ENCODE data around the gene GHRH.

The GHRH gene

GRCh38 chr20:37290158-37290810, 28.7 kb upstream of the GHRH start:
- Histone ChIP-seq H3K4ac (ENCODE audit: low read depth in 1 of 2, low read length in 2 of 2) (peak overlapping the region in 1 of 2 experiments; percentile 97), H3K18ac (ENCODE audit: low read depth in 1 of 2, low read length in 2 of 2) (peak overlapping the region; percentile 95), H3K4me2 (ENCODE audit: low read length, poor library complexity, severe bottlenecking) (peak overlapping the region; percentile 68), H3K4me3 (ENCODE audit: insufficient read depth in 1 of 2, low read depth in 1 of 2, low read length in 2 of 2) (peak overlapping the region; percentile 96), H3K79me1 (replicated peaks; ENCODE audit: low read length, poor library complexity, severe bottlenecking) (peaks cover 4% of the 10 kb centered on the region), H2BK15ac (ENCODE audit: low read depth, poor library complexity, severe bottlenecking) (no peak overlapping the region), H3K9ac (ENCODE audit: low read length) (peak overlapping the region; percentile 98), H4K91ac (ENCODE audit: low read length) (peak overlapping the region; percentile 88), H2AK5ac (ENCODE audit: low read length, severe bottlenecking) (peak overlapping the region; percentile 74), H3K14ac (ENCODE audit: low read length in 2 of 2) (no peak overlapping the region), H4K8ac (ENCODE audit: low read length) (peak overlapping the region; percentile 95), H2BK12ac (ENCODE audit: low read length in 2 of 2) (no peak overlapping the region), H3K27me3 (ENCODE audit: control insufficient read depth in 1 of 2, insufficient read depth in 1 of 2, low read length in 2 of 2) (no peaks in the 10 kb centered on the region), H3K27ac (ENCODE audit: low read length, poor library complexity, severe bottlenecking) (peak overlapping the region; percentile 70), H2BK5ac (ENCODE audit: low read depth, low read length, poor library complexity, severe bottlenecking) (no peak overlapping the region), H2AFZ (ENCODE audit: low read depth, low read length) (no peak overlapping the region), H3K36me3 (ENCODE audit: control insufficient read depth in 1 of 2, insufficient read depth in 2 of 2, low read depth in 1 of 2, low read length in 2 of 2) (peaks cover 4 to 8% of the 10 kb centered on the region in 2 experiments), H3K9me3 (ENCODE audit: control insufficient read depth, low read length) (no peaks in the 10 kb centered on the region), H2BK120ac (ENCODE audit: low read depth, low read length) (no peak overlapping the region), H3K4me1 (ENCODE audit: control insufficient read depth, insufficient read depth, low read depth, low read length) (peaks cover 11% of the 10 kb centered on the region), H3K23ac (ENCODE audit: low read length in 2 of 2) (no peak overlapping the region)
- WGBS, result 84% methylated on average over 18 of the region's 21 CpGs
- no peak for DNase-seq

- Histone ChIP-seq H2BK120ac (ENCODE audit: low read depth, low read length) (no peak overlapping the region), H3K27ac (ENCODE audit: low read length, poor library complexity, severe bottlenecking) (no peak overlapping the region), H2BK5ac (ENCODE audit: low read depth, low read length, poor library complexity, severe bottlenecking) (no peak overlapping the region), H3K23ac (ENCODE audit: low read length in 2 of 2) (no peak overlapping the region), H3K79me1 (replicated peaks; ENCODE audit: low read length, poor library complexity, severe bottlenecking) (peaks cover 4% of the 10 kb centered on the region), H4K91ac (ENCODE audit: low read length) (no peak overlapping the region), H3K14ac (ENCODE audit: low read length in 2 of 2) (no peak overlapping the region), H3K4me2 (ENCODE audit: low read length, poor library complexity, severe bottlenecking) (no peak overlapping the region), H3K4ac (ENCODE audit: low read depth in 1 of 2, low read length in 2 of 2) (no peak overlapping the region), H3K9me3 (ENCODE audit: control insufficient read depth, low read length) (no peaks in the 10 kb centered on the region), H2BK15ac (ENCODE audit: low read depth, poor library complexity, severe bottlenecking) (no peak overlapping the region), H2BK12ac (ENCODE audit: low read length in 2 of 2) (no peak overlapping the region), H2AK5ac (ENCODE audit: low read length, severe bottlenecking) (no peak overlapping the region), H3K27me3 (ENCODE audit: control insufficient read depth in 1 of 2, insufficient read depth in 1 of 2, low read length in 2 of 2) (no peaks in the 10 kb centered on the region), H3K36me3 (ENCODE audit: control insufficient read depth in 1 of 2, insufficient read depth in 2 of 2, low read depth in 1 of 2, low read length in 2 of 2) (peaks cover 4 to 7% of the 10 kb centered on the region in 2 experiments), H3K9ac (ENCODE audit: low read length) (no peak overlapping the region), H4K8ac (ENCODE audit: low read length) (no peak overlapping the region), H3K4me1 (ENCODE audit: control insufficient read depth, insufficient read depth, low read depth, low read length) (peaks cover 5% of the 10 kb centered on the region), H3K18ac (ENCODE audit: low read depth in 1 of 2, low read length in 2 of 2) (no peak overlapping the region), H2AFZ (ENCODE audit: low read depth, low read length) (no peak overlapping the region), H3K4me3 (ENCODE audit: insufficient read depth in 1 of 2, low read depth in 1 of 2, low read length in 2 of 2) (no peak overlapping the region)
- no peak for DNase-seq
- whole genome bisulfite sequencing, result 93% methylated on average over 4 of the region's 4 CpGs
Measured at GRCh38 chr20:37288091-37288490, 26.5 kb upstream of the GHRH start.

GRCh38 chr20:37285664-37286374, 24.2 kb upstream of the GHRH start:
- H3K4me2 ChIP-seq (ENCODE audit: low read length, poor library complexity, severe bottlenecking), result no peak overlapping the region
- H3K14ac ChIP-seq (ENCODE audit: low read length in 2 of 2), result no peak overlapping the region
- no peak overlapping the region for H3K18ac ChIP-seq (ENCODE audit: low read depth in 1 of 2, low read length in 2 of 2)
- no peak overlapping the region for H2BK15ac ChIP-seq (ENCODE audit: low read depth, poor library complexity, severe bottlenecking)
- H3K23ac ChIP-seq (ENCODE audit: low read length in 2 of 2), result no peak overlapping the region
- H3K27me3 ChIP-seq (ENCODE audit: control insufficient read depth in 1 of 2, insufficient read depth in 1 of 2, low read length in 2 of 2), result no peaks in the 10 kb centered on the region
- H2AFZ ChIP-seq (ENCODE audit: low read depth, low read length), result no peak overlapping the region
- no peak overlapping the region for H3K4ac ChIP-seq (ENCODE audit: low read depth in 1 of 2, low read length in 2 of 2)
- H2BK120ac ChIP-seq (ENCODE audit: low read depth, low read length), result no peak overlapping the region
- no peak for DNase-seq
- H4K91ac ChIP-seq (ENCODE audit: low read length), result no peak overlapping the region
- H3K4me3 ChIP-seq (ENCODE audit: insufficient read depth in 1 of 2, low read depth in 1 of 2, low read length in 2 of 2), result no peak overlapping the region
- H3K9me3 ChIP-seq (ENCODE audit: control insufficient read depth, low read length), result no peaks in the 10 kb centered on the region
- H3K36me3 ChIP-seq (ENCODE audit: control insufficient read depth in 1 of 2, insufficient read depth in 2 of 2, low read depth in 1 of 2, low read length in 2 of 2), result no peaks in the 10 kb centered on the region
- no peak overlapping the region for H4K8ac ChIP-seq (ENCODE audit: low read length)
- no peak overlapping the region for H3K27ac ChIP-seq (ENCODE audit: low read length, poor library complexity, severe bottlenecking)
- no peak overlapping the region for H2AK5ac ChIP-seq (ENCODE audit: low read length, severe bottlenecking)
- peaks cover 5% of the 10 kb centered on the region for H3K4me1 ChIP-seq (ENCODE audit: control insufficient read depth, insufficient read depth, low read depth, low read length)
- H3K9ac ChIP-seq (ENCODE audit: low read length), result no peak overlapping the region
- H2BK12ac ChIP-seq (ENCODE audit: low read length in 2 of 2), result no peak overlapping the region
- no peaks in the 10 kb centered on the region for H3K79me1 ChIP-seq (replicated peaks; ENCODE audit: low read length, poor library complexity, severe bottlenecking)
- no peak overlapping the region for H2BK5ac ChIP-seq (ENCODE audit: low read depth, low read length, poor library complexity, severe bottlenecking)
- WGBS, result 88% methylated on average over 11 of the region's 12 CpGs

GRCh38 chr20:37284691-37285161, 23.1 kb upstream of the GHRH start:
- 89% methylated on average over 6 of the region's 6 CpGs for WGBS

More at GRCh38 chr20:37284691-37285161, 23.1 kb upstream of the GHRH start:
- Histone ChIP-seq H2BK5ac (ENCODE audit: low read depth, low read length, poor library complexity, severe bottlenecking) (no peak overlapping the region), H3K9ac (ENCODE audit: low read length) (no peak overlapping the region), H3K27ac (ENCODE audit: low read length, poor library complexity, severe bottlenecking) (no peak overlapping the region), H3K4me1 (ENCODE audit: control insufficient read depth, insufficient read depth, low read depth, low read length) (peaks cover 2% of the 10 kb centered on the region), H3K36me3 (ENCODE audit: control insufficient read depth in 1 of 2, insufficient read depth in 2 of 2, low read depth in 1 of 2, low read length in 2 of 2) (no peaks in the 10 kb centered on the region), H2BK120ac (ENCODE audit: low read depth, low read length) (no peak overlapping the region), H3K4me2 (ENCODE audit: low read length, poor library complexity, severe bottlenecking) (no peak overlapping the region), H2BK15ac (ENCODE audit: low read depth, poor library complexity, severe bottlenecking) (no peak overlapping the region), H3K14ac (ENCODE audit: low read length in 2 of 2) (no peak overlapping the region), H3K18ac (ENCODE audit: low read depth in 1 of 2, low read length in 2 of 2) (no peak overlapping the region), H3K23ac (ENCODE audit: low read length in 2 of 2) (no peak overlapping the region), H4K8ac (ENCODE audit: low read length) (no peak overlapping the region), H2AFZ (ENCODE audit: low read depth, low read length) (no peak overlapping the region), H3K9me3 (ENCODE audit: control insufficient read depth, low read length) (no peaks in the 10 kb centered on the region), H3K4me3 (ENCODE audit: insufficient read depth in 1 of 2, low read depth in 1 of 2, low read length in 2 of 2) (no peak overlapping the region), H3K79me1 (replicated peaks; ENCODE audit: low read length, poor library complexity, severe bottlenecking) (no peaks in the 10 kb centered on the region), H4K91ac (ENCODE audit: low read length) (no peak overlapping the region), H2BK12ac (ENCODE audit: low read length in 2 of 2) (no peak overlapping the region), H2AK5ac (ENCODE audit: low read length, severe bottlenecking) (no peak overlapping the region), H3K27me3 (ENCODE audit: control insufficient read depth in 1 of 2, insufficient read depth in 1 of 2, low read length in 2 of 2) (peaks cover 4% of the 10 kb centered on the region in 2 experiments), H3K4ac (ENCODE audit: low read depth in 1 of 2, low read length in 2 of 2) (no peak overlapping the region)
- DNase-seq, result no peak

Measured in mesenchymal stem cell (in vitro differentiated cells and primary cell).